Astrocyte of the spinal cord (primary cell): ENCODE data around the gene ATP4A.
A peak's percentile ranks its signal among the peaks of the same experiment; 100 is the strongest.

Experiments
- DNase-seq: peaks from one replicate; pipeline ENCODE4 v3.0.0; 2011; ENCODE audit warnings: low read depth, low spot score
- H3K4me3 ChIP-seq: 2 replicates; pipeline ENCODE4 v1.5.1; 2011; ENCODE audit warnings: low read depth, mild to moderate bottlenecking, low read length, moderate library complexity
- in situ Hi-C: cut with HindIII; loops from 2 replicates; pipeline ENCODE4 v1.10.0; 2017; ENCODE audit warnings: low sequenced_read_pairs
- TF ChIP-seq, protein P1 (sequence below): IDR thresholded peaks from 2 replicates; pipeline ENCODE4 v1.5.1; 2012; ENCODE audit warnings: low read depth, mild to moderate bottlenecking, low read length, inconsistent platforms

The ATP4A gene

DNA sequence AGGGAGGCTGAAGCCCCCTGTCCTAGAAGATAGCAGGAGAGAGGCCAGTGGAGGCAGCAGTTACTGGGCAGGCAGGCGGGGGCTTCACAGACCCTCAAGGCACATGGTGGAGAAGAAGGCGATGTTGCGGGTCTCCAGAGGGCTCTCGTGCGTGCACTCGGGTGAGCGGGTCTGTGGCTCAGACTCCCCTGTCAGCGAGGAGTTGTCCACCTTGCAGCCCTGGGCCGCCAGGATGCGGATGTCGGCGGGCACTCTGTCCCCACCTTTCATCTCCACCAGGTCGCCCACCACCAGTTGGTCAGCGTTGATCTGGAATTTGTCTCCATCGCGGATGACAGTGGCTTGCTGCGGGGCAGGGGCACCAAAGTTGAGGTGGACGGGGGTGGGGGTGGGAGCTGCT is 3.2 kb downstream of the ATP4A start:
- in situ Hi-C loops, result no loop called here
- no peak for DNase-seq
- H3K4me3 ChIP-seq, result no peak overlapping the region
- TF ChIP-seq, protein P1, sequence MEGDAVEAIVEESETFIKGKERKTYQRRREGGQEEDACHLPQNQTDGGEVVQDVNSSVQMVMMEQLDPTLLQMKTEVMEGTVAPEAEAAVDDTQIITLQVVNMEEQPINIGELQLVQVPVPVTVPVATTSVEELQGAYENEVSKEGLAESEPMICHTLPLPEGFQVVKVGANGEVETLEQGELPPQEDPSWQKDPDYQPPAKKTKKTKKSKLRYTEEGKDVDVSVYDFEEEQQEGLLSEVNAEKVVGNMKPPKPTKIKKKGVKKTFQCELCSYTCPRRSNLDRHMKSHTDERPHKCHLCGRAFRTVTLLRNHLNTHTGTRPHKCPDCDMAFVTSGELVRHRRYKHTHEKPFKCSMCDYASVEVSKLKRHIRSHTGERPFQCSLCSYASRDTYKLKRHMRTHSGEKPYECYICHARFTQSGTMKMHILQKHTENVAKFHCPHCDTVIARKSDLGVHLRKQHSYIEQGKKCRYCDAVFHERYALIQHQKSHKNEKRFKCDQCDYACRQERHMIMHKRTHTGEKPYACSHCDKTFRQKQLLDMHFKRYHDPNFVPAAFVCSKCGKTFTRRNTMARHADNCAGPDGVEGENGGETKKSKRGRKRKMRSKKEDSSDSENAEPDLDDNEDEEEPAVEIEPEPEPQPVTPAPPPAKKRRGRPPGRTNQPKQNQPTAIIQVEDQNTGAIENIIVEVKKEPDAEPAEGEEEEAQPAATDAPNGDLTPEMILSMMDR, result no peak

DNA sequence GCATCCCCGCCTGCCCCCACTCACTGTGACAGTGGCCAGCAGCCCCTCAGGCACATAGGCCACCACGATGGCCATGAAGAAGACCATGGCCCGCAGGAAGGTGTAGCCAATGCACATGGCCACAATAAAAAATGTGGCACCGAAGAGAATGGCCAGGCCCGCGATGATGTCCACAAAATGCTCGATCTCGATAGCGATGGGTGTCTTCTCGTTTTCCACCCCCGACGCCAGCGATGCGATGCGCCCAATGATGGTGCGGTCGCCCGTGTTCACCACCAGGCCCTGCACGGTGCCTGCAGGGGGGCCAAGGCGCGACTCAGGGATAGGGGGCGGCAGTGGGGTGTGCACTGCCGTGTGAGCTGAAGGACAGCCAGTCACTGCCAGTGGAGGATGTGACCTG is 3.7 kb downstream of the ATP4A start:
- DNase-seq, result no peak
- TF ChIP-seq, protein P1, result no peak
- in situ Hi-C loops, result no loop called here
- no peak overlapping the region for H3K4me3 ChIP-seq

DNA sequence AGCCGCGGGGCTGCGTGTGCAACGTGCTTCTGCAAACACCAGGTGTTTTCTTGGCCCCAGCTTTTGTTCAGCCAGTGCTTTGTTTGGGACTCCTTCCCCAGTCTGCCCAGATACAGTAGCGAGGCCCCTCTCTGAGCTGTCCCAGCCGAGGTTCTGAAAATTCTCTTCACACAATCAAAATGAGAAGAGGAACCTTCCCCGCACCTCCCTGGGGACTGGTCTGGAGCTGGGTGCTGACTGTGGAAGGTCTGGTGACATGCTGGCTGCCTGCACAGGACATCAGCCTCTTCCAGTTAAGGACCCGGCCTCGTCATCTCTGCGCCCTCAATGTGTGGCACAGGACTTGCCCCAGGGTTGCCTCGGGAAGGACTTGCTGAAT is 4.2 kb downstream of the ATP4A start:
- H3K4me3 ChIP-seq, result no peak overlapping the region
- no peak for DNase-seq
- TF ChIP-seq, protein P1, result no peak
- in situ Hi-C loops, result no loop called here

DNA sequence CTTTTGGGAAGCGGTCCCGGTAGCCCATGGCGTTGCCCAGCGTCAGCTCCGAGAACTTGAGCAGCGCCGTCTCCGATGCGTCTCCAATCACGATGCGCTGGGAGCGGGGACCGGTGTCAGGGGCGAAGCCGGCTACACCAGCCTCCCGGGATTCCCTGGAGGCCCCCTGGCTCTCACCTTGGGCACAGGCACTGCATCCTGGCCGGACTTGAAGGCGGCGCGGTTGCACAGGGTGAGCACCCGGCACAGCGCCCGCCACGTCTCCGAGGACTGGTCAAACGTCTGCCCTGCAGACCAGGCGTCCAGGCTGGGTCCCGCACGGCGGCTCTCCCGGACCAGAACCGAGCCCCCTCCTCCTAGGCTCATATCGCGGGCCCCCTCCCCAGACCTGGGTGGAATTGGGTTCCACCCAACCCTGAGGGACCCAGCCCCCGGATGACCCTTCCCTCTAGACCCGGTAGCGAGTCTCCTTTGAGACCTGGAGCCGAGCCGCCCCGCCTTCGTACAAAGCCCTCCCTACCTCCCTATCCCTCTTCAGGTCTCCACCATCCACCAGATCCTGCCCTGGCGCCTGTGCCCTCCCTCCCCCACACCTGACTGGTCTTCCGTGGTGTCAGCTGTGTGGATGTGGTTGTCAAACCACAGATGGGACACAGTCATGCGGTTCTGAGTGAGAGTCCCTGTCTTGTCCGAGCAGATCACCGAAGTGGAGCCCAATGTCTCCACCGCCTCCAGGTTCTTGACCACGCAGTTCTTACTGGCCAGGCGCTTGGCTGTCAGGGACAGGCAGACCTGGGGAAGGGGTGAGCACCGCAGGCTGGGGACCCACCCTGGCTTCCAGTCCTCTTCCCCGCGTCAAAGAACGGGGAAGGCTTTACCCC is 4.8 kb downstream of the ATP4A start:
- TF ChIP-seq, protein P1, result no peak
- H3K4me3 ChIP-seq, result peak overlapping the region; percentile 10
- no peak for DNase-seq
- in situ Hi-C loops, result no loop called here

DNA sequence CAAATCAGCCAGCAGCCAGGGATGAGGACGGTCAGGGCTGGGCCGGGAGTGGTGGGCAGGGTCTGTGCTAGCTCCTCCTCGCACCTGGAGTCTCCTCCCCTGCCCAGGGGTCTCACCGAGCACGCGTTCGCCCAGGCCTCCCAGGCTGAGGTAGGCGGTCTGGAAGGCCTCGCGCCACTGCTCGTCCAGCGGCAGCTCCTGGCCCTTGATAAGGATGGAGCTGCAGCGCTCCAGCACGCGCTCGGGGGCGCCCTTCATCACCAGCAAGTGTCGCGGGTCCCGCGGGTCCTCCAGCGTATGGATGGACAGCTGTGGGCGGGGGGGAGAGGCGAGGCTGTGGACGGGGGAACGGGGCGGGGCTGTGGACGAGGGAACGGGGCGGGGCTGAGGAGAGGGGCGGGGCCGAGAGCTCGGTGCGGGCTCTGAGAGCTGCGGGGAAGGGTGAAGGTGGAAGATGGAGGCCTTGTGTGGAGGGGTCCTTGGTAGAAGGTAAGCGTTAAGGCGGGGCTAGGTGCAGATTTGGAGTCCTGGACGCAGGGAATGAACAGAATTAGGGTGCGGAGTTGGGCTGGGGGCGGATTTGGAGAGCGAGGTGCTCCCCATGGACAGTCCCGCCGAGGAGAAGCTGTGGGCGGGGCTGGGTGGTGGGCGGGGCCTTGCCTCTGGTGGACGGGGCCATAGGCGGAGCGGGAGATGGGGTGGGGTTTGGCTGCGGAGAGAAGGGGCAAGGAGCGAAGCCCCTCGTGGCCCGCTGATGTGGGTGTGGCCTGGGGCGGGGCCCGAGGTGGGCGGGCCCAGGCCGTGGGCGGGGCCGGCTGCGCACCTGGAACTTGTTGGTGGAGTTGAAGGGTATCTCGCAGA is 5.7 kb downstream of the ATP4A start:
- DNase-seq, result peak; percentile 46

More for the DNA sequence above, 5.7 kb downstream of the ATP4A start:
- in situ Hi-C loops, result no loop called here
- TF ChIP-seq, protein P1, result peak; percentile 19
- peak overlapping the region; percentile 39 for H3K4me3 ChIP-seq
